Chondrocyte (in vitro differentiated cells): Measurements from ENCODE around the gene DNA2. TPM values are rescaled to one million over a fixed set of nuclear protein-coding genes. Genes with fewer than 3 reads are reported as not detected.

Source experiments
- DNase-seq: peaks from one replicate; pipeline ENCODE4 v3.0.0; 2021; ENCODE audit warnings: mixed read lengths, low spot score
- H3K27ac Mint-ChIP-seq: one replicate; pipeline ENCODE4 v1.8.0; 2021; ENCODE audit warnings: mild to moderate bottlenecking, moderate library complexity, mixed read lengths; ENCODE audit not compliant: unreplicated experiment
- H3K27me3 Mint-ChIP-seq: 2 replicates; pipeline ENCODE4 v1.8.0; 2021; ENCODE audit warnings: low read depth, mixed read lengths
- H3K36me3 Mint-ChIP-seq: 2 replicates; pipeline ENCODE4 v1.8.0; 2021; ENCODE audit warnings: low read depth, mixed read lengths
- H3K4me1 Mint-ChIP-seq: 2 replicates; pipeline ENCODE4 v1.8.0; 2021; ENCODE audit warnings: low read depth, mild to moderate bottlenecking, mixed read lengths
- H3K4me3 Mint-ChIP-seq: one replicate; pipeline ENCODE4 v1.8.0; 2021; ENCODE audit warnings: mild to moderate bottlenecking, moderate library complexity, mixed read lengths; ENCODE audit not compliant: unreplicated experiment
- H3K9me3 Mint-ChIP-seq: 2 replicates; pipeline ENCODE4 v1.8.0; 2021; ENCODE audit warnings: low read depth, mixed read lengths
- CTCF ChIP-seq: fragments of 200-600 bp; sonication (generic); IDR thresholded peaks from 2 replicates; pipeline ENCODE4 v1.5.0; 2021; ENCODE audit warnings: antibody characterized with exemption, mild to moderate bottlenecking, moderate library complexity
- total RNA-seq: library from RNA; stranded (reverse); gene quantifications from 3 replicates; pipeline ENCODE4 v1.2.1, GENCODE V29; 2021

The DNA2 gene
- total RNA-seq, 1 donor from 2014 or later: 6.8 TPM

GRCh38 chr10:68428396-68429104 lies 43.2 kb downstream of the DNA2 start:
- no peak overlapping the region for H3K4me3 Mint-ChIP-seq
- TF ChIP-seq CTCF: no peak
- peaks cover 5% of the 10 kb centered on the region for H3K36me3 Mint-ChIP-seq
- no peak for DNase-seq
- no peaks in the 10 kb centered on the region for H3K9me3 Mint-ChIP-seq
- H3K27me3 Mint-ChIP-seq: no peaks in the 10 kb centered on the region
- H3K4me1 Mint-ChIP-seq: no peaks in the 10 kb centered on the region
- no peak overlapping the region for H3K27ac Mint-ChIP-seq

GRCh38 chr10:68424454-68425014 lies 47.2 kb downstream of the DNA2 start:
- Mint-ChIP-seq H3K27ac (peak overlapping the region; percentile 28), H3K36me3 (peaks cover 7% of the 10 kb centered on the region), H3K4me3 (no peak overlapping the region)

GRCh38 chr10:68423522-68423921 lies 48.3 kb downstream of the DNA2 start:
- no peak overlapping the region for H3K27ac Mint-ChIP-seq

More at GRCh38 chr10:68424454-68425014, 47.2 kb downstream of the DNA2 start:
- TF ChIP-seq CTCF: no peak
- no peaks in the 10 kb centered on the region for H3K9me3 Mint-ChIP-seq
- no peaks in the 10 kb centered on the region for H3K27me3 Mint-ChIP-seq
- no peaks in the 10 kb centered on the region for H3K4me1 Mint-ChIP-seq
- DNase-seq: no peak

GRCh38 chr10:68419376-68419775 lies 52.4 kb downstream of the DNA2 start:
- H3K4me1 Mint-ChIP-seq: no peaks in the 10 kb centered on the region
- no peaks in the 10 kb centered on the region for H3K9me3 Mint-ChIP-seq
- H3K4me3 Mint-ChIP-seq: no peak overlapping the region
- H3K27me3 Mint-ChIP-seq: no peaks in the 10 kb centered on the region
- TF ChIP-seq CTCF: no peak
- no peak overlapping the region for H3K27ac Mint-ChIP-seq
- DNase-seq: no peak
- H3K36me3 Mint-ChIP-seq: peaks cover 8% of the 10 kb centered on the region

More at GRCh38 chr10:68423522-68423921, 48.3 kb downstream of the DNA2 start:
- H3K36me3 Mint-ChIP-seq: peaks cover 7% of the 10 kb centered on the region
- H3K27me3 Mint-ChIP-seq: no peaks in the 10 kb centered on the region
- no peaks in the 10 kb centered on the region for H3K4me1 Mint-ChIP-seq
- H3K9me3 Mint-ChIP-seq: no peaks in the 10 kb centered on the region
- no peak for DNase-seq
- H3K4me3 Mint-ChIP-seq: no peak overlapping the region
- no peak for TF ChIP-seq CTCF

GRCh38 chr10:68408898-68409518 lies 62.8 kb downstream of the DNA2 start:
- H3K9me3 Mint-ChIP-seq: no peaks in the 10 kb centered on the region
- no peak for DNase-seq
- no peak overlapping the region for H3K4me3 Mint-ChIP-seq
- H3K36me3 Mint-ChIP-seq: no peaks in the 10 kb centered on the region
- no peak overlapping the region for H3K27ac Mint-ChIP-seq
- H3K27me3 Mint-ChIP-seq: no peaks in the 10 kb centered on the region
- TF ChIP-seq CTCF: no peak
- H3K4me1 Mint-ChIP-seq: peaks cover 21% of the 10 kb centered on the region
